ENCODE data around the gene AHCY. TPM values are rescaled to one million over a fixed set of nuclear protein-coding genes. Genes with fewer than 3 reads are reported as not detected.

The AHCY gene
- total and polyA plus RNA-seq, 8 donors: 32.7 to 126 (median 90.9) TPM

GRCh38 chr20:34285450-34285849, 17.7 kb downstream of the AHCY start:
- no peak overlapping the region for H3K27ac ChIP-seq
- no peak for DNase-seq
- WGBS, 5 donors: 88 to 96% (median 93%) methylated on average over 11 to 16 of the region's 16 CpGs
- H3K4me3 ChIP-seq: no peak overlapping the region
- H3K9me3 ChIP-seq: no peaks in the 10 kb centered on the region
- H3K36me3 ChIP-seq: peaks cover 64 to 100% (median 97%) of the 10 kb centered on the region in 4 donors
- no peaks in the 10 kb centered on the region for H3K27me3 ChIP-seq
- intact Hi-C loops (cut with DNase I; ENCODE audit: low total_unique reads): no loop called here
- H3K4me1 ChIP-seq: no peaks in the 10 kb centered on the region
- TF ChIP-seq EP300 (IDR thresholded peaks at IDR 0.05) (no peak), POLR2A (IDR thresholded peaks at IDR 0.05) (no peak), CTCF (IDR thresholded peaks at IDR 0.05) (no peak), POLR2AphosphoS5 (IDR thresholded peaks at IDR 0.05) (no peak)

- H3K4me3 ChIP-seq: no peak overlapping the region
- WGBS, 5 donors: 89 to 100% (median 94%) methylated on average over 1 of the region's 1 CpG
- no peaks in the 10 kb centered on the region for H3K9me3 ChIP-seq
- H3K27ac ChIP-seq: no peak overlapping the region
- TF ChIP-seq EP300 (IDR thresholded peaks at IDR 0.05): no peak
- TF ChIP-seq CTCF (IDR thresholded peaks at IDR 0.05): no peak
- TF ChIP-seq POLR2AphosphoS5 (IDR thresholded peaks at IDR 0.05): no peak
- TF ChIP-seq POLR2A (IDR thresholded peaks at IDR 0.05): no peak
- DNase-seq: no peak
- H3K36me3 ChIP-seq: peaks cover 60 to 100% (median 99%) of the 10 kb centered on the region in 4 donors
- no peaks in the 10 kb centered on the region for H3K4me1 ChIP-seq
- intact Hi-C loops (cut with DNase I; ENCODE audit: low total_unique reads): no loop called here
- H3K27me3 ChIP-seq: no peaks in the 10 kb centered on the region
Measured at GRCh38 chr20:34283844-34284243, 19.3 kb downstream of the AHCY start.

GRCh38 chr20:34282041-34282440, 21.1 kb downstream of the AHCY start:
- no peak overlapping the region for H3K27ac ChIP-seq
- intact Hi-C loops (cut with DNase I; ENCODE audit: low total_unique reads): no loop called here

GRCh38 chr20:34281177-34281576, 22.0 kb downstream of the AHCY start:
- no peaks in the 10 kb centered on the region for H3K9me3 ChIP-seq
- DNase-seq: no peak
- H3K27me3 ChIP-seq: no peaks in the 10 kb centered on the region
- TF ChIP-seq EP300 (IDR thresholded peaks at IDR 0.05) (no peak), POLR2AphosphoS5 (IDR thresholded peaks at IDR 0.05) (no peak)
- H3K27ac ChIP-seq: no peak overlapping the region
- peaks cover 51 to 100% (median 99%) of the 10 kb centered on the region in 4 donors for H3K36me3 ChIP-seq
- intact Hi-C loops (cut with DNase I; ENCODE audit: low total_unique reads): no loop called here
- no peaks in the 10 kb centered on the region for H3K4me1 ChIP-seq
- no peak overlapping the region for H3K4me3 ChIP-seq
- 85 to 96% (median 94%) methylated on average over 3 of the region's 3 CpGs for WGBS, 5 donors

More at GRCh38 chr20:34282041-34282440, 21.1 kb downstream of the AHCY start:
- 91 to 97% (median 95%) methylated on average over 4 of the region's 4 CpGs for WGBS, 5 donors
- Histone ChIP-seq H3K4me3 (no peak overlapping the region), H3K36me3 (peaks cover 49 to 100% (median 99%) of the 10 kb centered on the region in 4 donors), H3K9me3 (no peaks in the 10 kb centered on the region), H3K4me1 (no peaks in the 10 kb centered on the region), H3K27me3 (no peaks in the 10 kb centered on the region)
- TF ChIP-seq EP300 (IDR thresholded peaks at IDR 0.05): no peak
- TF ChIP-seq POLR2A (IDR thresholded peaks at IDR 0.05): no peak
- TF ChIP-seq CTCF (IDR thresholded peaks at IDR 0.05): no peak
- no peak for TF ChIP-seq POLR2AphosphoS5 (IDR thresholded peaks at IDR 0.05)
- DNase-seq: no peak

GRCh38 chr20:34274694-34275093, 28.5 kb downstream of the AHCY start:
- H3K9me3 ChIP-seq: no peaks in the 10 kb centered on the region
- peaks cover 7 to 67% (median 50%) of the 10 kb centered on the region in 4 donors for H3K36me3 ChIP-seq
- H3K4me1 ChIP-seq: peaks cover 0 to 11% (median 8%) of the 10 kb centered on the region in 4 donors
- no peak overlapping the region for H3K4me3 ChIP-seq
- TF ChIP-seq EP300 (IDR thresholded peaks at IDR 0.05): no peak
- no peak for TF ChIP-seq POLR2AphosphoS5 (IDR thresholded peaks at IDR 0.05)
- TF ChIP-seq CTCF (IDR thresholded peaks at IDR 0.05): no peak
- TF ChIP-seq POLR2A (IDR thresholded peaks at IDR 0.05): no peak
- no peaks in the 10 kb centered on the region for H3K27me3 ChIP-seq
- DNase-seq: no peak
- intact Hi-C loops (cut with DNase I; ENCODE audit: low total_unique reads): no loop called here
- 93 to 98% (median 95%) methylated on average over 7 of the region's 7 CpGs for WGBS, 5 donors
- H3K27ac ChIP-seq: no peak overlapping the region

Data from stomach (tissue), 9 donors.